ENCODE measurements around the gene GCNA.

The GCNA gene, protein sequence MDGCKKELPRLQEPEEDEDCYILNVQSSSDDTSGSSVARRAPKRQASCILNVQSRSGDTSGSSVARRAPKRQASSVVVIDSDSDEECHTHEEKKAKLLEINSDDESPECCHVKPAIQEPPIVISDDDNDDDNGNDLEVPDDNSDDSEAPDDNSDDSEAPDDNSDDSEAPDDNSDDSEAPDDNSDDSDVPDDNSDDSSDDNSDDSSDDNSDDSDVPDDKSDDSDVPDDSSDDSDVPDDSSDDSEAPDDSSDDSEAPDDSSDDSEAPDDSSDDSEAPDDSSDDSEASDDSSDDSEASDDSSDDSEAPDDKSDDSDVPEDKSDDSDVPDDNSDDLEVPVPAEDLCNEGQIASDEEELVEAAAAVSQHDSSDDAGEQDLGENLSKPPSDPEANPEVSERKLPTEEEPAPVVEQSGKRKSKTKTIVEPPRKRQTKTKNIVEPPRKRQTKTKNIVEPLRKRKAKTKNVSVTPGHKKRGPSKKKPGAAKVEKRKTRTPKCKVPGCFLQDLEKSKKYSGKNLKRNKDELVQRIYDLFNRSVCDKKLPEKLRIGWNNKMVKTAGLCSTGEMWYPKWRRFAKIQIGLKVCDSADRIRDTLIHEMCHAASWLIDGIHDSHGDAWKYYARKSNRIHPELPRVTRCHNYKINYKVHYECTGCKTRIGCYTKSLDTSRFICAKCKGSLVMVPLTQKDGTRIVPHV

DNA sequence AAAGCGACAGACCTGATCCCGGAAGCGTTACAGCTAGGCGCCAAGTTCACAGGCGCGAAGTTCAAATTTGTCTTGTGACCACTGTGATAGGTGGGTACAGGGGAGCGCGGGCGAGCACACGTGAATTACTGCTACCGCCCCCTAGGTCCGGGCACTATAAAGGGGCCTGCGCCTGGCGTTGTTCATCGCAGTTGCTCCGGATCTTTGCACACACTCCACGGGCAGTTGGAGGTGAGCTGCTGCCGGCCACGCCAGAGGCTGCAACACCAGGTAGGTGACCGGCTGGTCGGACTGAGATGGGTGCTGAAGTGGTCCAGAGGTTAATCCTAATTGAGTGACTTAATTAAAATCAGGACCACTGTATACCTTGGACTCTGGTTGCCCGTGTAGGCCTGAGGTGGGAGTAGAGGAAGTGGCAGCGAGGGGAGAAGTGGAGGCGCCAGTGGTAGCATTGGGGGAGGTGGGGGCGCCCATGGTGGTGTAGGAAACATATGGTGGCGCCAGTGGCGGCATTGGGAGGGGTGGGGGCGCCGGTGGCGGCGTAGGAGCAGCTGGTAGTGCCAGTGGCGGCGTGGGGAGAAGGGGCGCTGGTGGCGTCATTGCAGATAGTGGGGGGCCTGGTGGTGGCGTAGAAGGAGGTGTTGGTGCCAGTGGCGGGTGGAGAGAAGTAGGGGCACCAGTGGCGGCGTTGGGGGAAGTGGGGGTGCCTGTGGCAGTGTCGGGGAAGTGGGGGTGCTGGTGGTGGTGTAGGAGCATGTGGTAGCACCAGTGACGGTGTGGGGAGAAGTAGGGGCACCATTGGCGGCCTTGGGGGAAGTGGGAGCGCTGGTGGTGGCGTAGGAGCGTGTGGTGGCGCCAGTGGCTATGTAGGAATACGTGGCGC is at the start of gene GCNA:
GCNA (plus strand) TSS at position 185 of the 883 bp plus-strand sequence. CDS start 2,385 bp downstream, outside the sequence.
- no peak for DNase-seq (ENCODE audit: low spot score)

DNA sequence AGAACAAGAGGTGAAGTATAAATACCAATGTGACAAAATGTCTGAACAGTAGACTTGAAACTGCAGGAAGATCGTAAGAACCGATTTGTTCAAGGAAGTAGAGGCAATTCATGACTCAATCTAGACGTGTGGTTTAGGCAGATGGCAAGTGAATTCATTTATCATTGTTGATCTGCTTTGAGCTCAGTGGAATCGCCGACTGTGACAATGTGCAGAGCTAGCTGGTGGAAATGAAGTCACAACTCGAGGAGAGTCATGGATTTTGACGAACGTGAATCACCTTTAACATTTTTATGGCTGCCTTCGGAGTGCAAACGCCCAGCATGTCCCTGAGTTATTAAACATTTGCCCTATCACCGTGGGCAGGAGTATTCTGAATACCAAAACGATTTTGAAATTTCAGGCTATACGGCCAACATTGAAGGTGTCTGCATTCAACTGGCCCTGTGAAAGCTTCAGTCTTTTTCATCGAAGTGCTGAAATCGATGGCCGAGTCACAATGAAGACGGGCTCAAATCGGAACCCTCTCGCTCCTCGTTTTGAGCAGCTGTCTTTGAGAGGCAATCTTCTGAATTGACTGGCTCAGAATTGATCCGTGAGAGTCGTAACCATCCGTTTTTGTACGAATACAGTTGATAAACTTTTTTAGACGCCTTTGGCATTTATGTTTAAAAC is 46.0 kb upstream of the GCNA start:
- DNase-seq (ENCODE audit: low spot score): peak; percentile 43

DNA sequence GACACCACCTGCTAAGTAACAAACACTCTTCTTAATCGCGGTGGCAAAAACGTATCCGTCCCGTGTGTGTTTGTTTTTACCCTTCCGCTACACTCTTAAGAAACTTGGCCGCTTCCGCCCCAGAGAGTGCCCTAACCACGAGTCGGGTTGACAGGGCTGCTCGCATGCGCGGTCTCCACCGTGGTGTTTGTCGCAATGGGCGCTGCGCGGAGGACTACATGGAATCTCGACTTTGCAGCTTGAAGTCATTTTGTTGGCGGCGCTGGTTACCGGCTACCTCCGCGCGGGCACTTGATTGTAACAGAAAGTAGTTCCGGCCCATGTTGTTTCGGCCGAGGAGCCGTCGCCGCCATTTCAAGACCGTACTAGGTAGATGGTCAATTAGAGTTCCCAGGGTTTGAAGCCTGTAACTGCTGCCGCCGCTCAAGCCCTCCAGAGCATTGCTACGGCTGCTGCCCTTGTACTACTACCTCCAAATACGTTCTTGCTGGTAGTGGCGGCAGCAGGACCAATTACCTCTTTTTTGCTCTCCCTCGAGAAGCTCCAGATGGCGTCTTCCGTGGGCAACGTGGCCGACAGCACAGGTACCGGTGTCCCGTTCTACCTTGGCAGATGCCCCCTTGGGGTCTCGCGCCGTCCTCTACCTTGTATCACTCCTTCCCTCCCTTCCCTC is 45.3 kb upstream of the GCNA start, which contains the start of gene OGT:
OGT (plus strand) TSS at position 352 of the 673 bp plus-strand sequence; CDS start at position 548, 196 bp downstream.
- DNase-seq (ENCODE audit: low spot score): peak; percentile 91

DNA sequence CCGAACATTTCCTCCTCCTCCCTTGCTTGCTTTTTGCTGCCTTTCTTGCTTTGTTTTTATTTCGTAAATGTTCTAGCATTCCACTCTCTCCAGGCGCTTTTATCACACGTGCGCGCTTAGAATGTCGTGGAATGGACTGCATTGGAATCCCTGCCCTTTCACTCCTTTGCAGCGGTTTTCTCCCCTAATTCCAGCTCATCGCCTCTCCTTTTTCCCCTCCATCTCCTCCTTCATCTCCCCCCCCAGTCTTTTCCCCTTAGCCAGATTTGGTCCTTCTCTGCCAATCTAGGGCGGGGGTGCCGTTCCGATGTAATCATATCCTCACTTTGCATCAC is 44.8 kb upstream of the GCNA start:
- no peak for DNase-seq (ENCODE audit: low spot score)

DNA sequence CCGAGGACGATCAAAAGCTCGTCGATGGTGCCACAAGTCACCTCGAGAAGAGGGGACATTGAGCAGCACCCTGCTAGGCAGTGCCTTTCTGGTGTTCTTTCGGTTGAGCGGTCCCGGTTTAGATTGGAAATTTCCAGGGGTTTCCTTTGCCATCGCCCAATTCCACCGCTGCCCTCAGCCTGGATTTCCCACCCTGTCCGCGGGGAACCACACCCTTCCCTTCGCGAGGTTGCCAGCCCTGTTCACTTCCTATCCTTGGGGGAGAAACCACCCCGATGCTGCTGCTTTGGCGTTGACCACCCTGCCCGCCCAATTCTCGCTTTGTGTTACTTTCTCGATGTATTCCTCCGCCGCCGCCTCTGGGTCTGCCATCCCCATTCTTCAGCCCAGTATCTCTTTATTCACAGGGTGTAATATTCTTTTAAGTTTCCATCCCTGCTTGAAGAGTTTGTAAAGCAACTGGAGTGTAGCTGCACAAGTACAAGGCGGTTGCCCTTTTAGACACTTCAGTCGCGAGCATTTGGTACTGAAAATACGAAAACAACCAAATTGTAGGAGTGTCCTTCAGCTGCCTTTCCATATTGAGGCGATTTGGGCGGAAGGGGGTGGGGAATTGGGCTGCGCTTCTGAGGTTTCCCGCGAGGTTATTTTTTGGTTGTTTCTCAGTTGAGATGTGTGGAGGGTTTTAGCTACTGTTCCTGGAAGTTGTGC is 44.2 kb upstream of the GCNA start:
- DNase-seq (ENCODE audit: low spot score): peak; percentile 57

DNA sequence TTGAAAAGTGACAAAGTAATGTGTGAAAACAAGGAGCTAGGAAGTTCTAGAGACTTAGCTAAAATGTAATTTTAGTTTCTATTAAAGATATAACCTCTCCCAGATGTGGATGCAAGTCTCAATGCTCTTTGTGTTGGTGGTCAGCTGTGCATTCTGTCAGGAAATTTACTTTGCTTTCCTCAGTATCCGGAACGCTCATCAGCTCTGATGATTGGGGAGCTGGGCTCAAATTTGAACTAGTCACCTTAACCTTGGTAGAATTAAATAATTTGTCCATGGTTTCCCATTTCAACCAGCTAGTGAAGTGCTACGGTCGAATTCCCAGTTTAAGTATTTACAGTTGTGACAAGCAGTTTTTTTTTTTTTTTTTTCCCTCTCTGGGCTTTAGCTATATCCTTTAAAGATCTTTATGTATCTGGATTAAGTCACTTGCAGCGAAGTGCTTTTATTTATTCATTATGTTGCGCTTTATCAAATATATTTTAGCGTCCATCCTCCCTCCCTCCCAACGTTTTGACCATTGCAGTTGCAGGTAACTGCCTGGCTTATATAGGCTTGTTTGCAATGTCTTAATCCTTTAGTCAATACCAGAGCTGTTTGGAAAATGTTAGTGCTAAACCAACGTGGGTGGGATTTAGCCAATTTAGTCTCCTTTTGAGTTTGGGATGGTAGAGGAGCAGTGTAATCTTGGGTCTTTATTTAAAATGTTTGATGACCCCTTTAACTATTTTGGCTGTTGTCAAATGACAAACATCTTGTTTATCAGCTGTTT is 43.3 kb upstream of the GCNA start:
- DNase-seq (ENCODE audit: low spot score): no peak

DNA sequence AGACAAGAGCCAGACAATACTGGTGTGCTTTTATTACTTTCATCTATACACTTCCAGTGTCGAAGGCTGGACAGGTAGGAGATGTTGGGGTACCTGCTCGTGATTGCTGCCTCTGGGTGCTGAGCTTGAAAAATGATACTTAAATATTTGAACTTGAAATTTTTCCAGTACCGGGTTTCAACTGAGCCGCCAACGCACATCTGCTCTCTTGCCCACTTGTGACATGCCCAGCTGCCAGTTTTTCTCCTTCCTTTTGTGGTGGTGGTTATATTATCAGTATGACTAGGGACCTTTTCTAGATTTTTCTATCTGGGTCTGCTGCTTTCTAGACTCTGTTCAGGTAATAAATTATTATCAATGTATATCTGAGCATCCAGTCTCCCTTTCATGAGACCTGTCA is 42.0 kb upstream of the GCNA start:
- DNase-seq (ENCODE audit: low spot score): no peak

DNA sequence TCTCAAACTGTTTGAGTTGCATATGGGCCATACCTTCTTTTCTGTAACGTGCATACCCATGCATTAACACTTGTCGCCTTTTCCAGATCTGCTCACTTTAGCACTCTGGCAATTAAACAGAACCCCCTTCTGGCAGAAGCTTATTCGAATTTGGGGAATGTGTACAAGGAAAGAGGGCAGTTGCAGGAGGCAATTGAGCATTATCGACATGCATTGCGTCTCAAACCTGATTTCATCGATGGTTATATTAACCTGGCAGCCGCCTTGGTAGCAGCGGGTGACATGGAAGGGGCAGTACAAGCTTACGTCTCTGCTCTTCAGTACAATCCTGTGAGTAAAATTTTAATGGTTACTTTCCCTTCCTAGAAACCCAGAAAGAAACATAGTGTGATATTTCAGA is 40.5 kb upstream of the GCNA start:
- no peak for DNase-seq (ENCODE audit: low spot score)

DNA sequence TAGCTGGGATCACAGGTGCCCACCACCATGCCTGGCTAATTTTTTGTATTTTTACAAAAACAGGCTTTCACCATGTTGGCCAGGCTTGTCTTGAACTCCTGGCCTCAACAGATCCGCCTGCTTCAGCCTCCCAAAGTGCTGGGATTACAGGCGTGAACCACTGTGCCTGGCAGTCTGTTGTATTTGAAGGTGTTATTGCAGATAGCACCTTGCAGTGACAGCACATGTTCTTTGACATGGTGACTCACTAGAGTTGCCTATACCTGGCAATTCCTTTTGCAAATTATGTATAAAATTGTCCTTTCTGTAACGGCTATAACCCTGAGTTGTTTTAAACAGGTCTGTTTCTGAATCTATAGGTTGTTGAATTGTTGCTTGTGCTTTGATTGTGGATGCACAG is 37.4 kb upstream of the GCNA start:
- DNase-seq (ENCODE audit: low spot score): no peak

DNA sequence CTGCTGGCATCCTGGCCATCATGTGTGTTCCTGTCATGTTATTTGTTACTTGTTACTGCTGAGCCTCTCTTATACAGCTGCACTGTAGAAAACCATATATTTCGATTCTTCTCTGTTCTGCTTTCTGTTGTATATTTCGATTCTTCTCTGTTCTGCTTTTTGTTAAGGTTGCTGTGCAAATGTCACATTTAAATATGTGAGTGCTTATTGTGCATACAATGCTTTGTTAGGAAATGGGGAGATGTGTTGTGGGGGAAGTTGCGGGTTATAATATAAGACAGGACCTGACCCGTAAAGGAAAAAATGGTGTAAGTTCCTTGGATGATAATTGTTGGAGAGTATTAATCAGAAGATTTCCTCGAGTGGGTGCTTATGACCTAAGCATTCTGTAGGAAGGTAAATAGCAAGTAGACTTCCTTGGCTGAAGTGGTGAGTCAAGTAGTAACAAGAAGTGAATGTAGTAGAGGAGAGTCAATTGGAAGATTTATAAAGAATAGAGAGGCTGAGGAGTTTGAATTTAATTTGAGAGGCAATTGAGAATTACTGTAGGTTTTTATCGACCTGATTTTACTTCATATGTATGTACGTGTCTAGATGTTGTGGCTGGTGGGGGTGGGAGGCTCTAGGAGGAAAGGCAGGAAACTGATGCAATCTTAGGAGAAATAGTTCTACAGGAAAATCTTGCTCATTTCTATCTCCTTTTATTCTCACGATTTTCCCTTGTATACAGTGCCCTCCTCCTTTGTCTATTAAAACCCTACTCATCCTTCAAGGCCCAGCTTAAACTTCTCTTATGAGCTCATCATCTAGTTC is 36.8 kb upstream of the GCNA start:
- DNase-seq (ENCODE audit: low spot score): no peak

DNA sequence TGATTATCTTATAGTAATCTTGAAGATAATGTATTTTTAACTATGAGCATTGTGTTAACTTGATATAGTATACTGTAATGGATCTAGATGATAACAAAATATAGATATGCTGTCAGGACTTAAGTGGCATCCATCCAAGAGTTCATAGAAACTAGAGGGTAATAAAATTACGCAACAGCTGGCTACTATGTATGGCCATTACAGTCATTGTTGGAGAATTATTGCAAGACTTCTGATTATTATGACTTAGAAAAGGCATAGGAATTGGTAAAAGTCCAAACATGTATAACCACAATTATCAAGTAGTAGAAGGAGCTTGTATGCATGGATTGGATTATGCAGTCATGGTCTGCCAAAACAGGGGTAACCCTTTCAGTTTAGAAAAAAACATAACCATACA is 35.8 kb upstream of the GCNA start:
- no peak for DNase-seq (ENCODE audit: low spot score)

DNA sequence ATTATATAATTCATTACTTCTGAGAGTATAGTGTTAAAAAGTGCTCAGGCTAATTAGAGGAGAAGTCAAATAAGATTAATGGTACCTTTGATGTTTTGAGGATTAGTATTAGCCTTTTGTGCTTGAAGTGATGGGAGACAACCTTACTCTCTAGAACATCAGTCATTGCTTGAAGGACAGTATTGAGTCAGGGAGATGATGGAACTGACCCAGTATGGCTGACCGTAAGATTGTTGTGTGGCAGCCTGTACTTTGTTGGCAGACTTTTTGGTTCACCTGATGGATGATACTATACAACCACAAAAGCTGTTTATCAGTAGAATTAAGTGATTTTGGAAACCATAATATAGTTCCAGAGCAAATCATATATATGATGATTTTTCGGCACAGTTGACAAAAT is 35.4 kb upstream of the GCNA start:
- DNase-seq (ENCODE audit: low spot score): no peak

DNA sequence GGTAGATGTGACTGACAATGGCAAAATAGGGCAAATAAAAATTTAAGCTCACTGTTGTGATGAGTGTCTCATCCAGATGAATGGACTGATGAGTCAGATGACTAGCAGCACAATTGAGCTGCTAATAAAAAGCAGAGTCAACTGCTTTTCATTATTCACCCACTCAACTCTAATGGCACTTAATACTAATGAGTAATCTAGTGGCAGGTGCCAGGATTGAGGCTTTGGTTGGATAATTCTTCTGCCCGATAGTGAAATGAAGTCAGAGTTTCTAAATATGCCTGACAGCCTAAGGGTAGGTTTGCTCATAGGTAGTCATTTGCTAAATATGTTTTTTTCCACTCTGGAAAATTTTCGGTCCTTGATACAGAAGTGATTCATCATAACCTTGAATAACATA is 34.9 kb upstream of the GCNA start:
- no peak for DNase-seq (ENCODE audit: low spot score)

DNA sequence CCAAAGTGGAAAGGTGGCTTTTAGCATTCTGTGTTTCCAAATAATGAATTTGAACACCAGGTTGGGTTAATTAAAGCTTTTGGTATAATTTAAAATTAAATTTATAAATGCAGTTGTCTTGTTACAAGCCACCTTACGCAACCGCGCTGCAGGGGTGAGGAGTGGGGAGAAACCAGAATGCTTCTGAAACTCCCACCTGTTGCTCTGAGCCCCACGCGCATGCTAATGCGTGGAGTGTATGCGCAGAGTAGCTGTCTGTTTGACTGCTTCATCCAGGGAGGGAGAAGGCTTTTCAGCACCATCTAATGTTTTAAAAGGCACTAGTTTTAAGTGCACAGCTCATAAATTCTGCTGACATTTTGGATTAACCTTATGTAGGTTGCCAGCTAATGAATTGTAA is 32.9 kb upstream of the GCNA start:
- DNase-seq (ENCODE audit: low spot score): no peak

DNA sequence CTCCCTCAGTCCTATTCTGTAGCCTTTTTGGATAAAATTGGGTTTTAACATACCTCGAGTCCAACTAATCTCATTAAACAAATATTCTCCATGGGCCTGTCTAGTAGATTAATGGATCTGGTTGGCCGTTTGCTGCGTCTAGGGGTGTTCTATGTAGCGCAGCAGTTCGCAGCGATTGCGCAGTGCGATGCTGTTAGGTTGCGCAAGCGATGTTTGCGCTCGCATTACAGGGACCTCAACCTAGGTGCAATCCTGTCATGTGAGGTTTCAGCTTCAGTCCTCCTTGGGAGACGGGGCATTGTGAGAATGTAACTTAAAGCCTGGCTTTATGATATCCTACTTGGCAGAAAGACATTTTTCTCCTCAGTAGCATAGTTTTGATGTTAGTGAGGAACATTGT is 31.4 kb upstream of the GCNA start:
- no peak for DNase-seq (ENCODE audit: low spot score)

DNA sequence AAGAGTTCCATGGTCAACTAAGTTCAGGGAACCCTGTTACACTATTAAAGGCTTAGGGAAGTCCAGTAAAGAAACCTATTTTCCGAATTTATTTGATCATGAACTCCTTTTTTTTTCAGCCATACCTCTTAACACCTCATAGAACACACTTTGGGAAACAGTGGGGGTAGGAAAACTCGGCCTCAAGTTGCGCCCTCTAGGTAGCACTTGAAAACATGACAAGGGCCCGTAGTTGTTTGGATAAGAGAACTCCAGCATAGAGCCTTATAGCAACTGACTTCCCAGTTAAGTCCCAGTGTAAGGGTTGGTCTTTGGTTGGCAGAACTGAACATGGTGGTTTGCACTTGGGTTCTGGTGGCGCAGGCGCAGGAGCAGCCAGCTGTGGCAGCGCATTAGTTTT is 30.9 kb upstream of the GCNA start:
- no peak for DNase-seq (ENCODE audit: low spot score)

DNA sequence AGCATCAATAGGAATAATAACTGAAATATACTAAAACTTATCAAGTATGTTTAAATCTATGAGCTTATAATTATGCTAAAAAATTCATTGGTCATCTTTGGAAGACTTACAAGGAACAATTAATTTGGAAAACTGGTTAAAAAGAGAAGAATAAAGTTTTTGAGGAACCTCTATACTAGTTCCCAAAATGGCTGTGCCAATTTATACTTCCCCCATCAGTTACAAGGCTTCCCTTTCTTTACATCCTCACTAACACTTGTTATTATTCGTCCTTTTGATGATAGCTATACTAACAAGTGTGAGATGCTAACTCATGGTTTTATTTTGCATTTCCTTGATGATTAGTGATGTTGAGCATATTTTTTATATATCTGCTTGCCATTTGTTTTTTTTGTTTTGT is 28.3 kb upstream of the GCNA start:
- no peak for DNase-seq (ENCODE audit: low spot score)

DNA sequence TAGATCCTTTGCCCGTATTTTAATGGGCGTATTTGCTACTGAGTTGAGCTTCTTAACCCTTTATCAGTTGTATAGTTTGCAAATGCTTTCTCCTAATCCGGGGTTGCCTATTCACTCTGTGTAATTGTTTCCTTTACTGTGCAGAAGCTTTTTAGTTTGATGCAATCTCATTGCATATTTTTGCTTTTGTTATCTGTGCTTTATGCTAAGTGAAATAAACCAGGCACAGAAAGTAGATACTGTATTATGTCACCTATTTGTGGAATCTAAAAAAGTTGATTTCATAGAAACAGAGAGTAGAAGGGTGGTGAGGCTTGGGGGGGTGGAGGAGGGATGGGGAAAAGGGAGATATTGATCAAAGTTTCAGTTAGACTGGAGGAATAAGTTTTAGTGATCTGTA is 27.7 kb upstream of the GCNA start:
- no peak for DNase-seq (ENCODE audit: low spot score)

DNA sequence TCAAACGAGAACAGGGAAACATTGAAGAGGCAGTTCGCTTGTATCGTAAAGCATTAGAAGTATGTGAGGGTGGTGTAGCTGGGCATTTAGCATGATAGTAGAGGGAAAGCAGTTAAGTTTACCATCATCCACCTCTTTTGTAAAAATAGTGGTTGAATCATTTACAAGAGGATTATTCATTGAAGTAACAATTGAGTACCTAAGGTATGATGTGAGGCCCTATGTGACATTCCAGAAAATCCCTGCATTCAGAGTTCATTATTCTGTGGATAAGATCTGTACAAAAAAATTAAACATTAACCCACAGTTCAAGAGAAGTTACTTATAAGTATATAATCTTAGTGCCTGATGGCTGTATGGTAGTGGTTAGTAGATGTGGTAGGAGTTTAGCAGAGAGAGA is 22.2 kb upstream of the GCNA start:
- DNase-seq (ENCODE audit: low spot score): no peak

All from ecto neural progenitor cell (in vitro differentiated cells).